PC-3 (cell line): ENCODE measurements around the gene NPTX2. TPM values are rescaled to one million over a fixed set of nuclear protein-coding genes. Genes with fewer than 3 reads are reported as not detected.

Experiments used
- ATAC-seq: fragments of 200-7000 bp; cut with Tn5 transposase; 2 replicates; pipeline ENCODE4 v1.9.1; 2020; ENCODE audit warnings: mild to moderate bottlenecking, moderate library complexity
- BruUV-seq: library from RNA; stranded (reverse); fragments of 400-500 nt; replicated peaks from 2 replicates; lab custom pipeline; 2021; lab: Mats Ljungman, UMichigan
- CTCF ChIA-PET: fragments of 300-600 bp; sonication (Branson Sonifier 250); formaldehyde crosslinking; loops from one replicate; lab custom pipeline; 2022; ENCODE audit warnings: antibody characterized with exemption; lab: Charles Lee
- POLR2A ChIA-PET: fragments of 300-600 bp; sonication (Branson Sonifier 250); formaldehyde crosslinking; loops from one replicate; lab custom pipeline; 2022; ENCODE audit warnings: antibody characterized with exemption; ENCODE audit not compliant: unreplicated experiment; lab: Charles Lee
- DNase-seq: peaks from one replicate; pipeline ENCODE4 v3.0.0-alpha.2; 2015
- H2AFZ ChIP-seq: fragments of 300-600 bp; sonication (generic); 2 replicates; pipeline ENCODE4 v1.6.0; 2016; ENCODE audit warnings: antibody characterized with exemption, low read length
- H3F3A ChIP-seq: fragments of 300-600 bp; sonication (generic); one replicate; pipeline ENCODE4 v1.6.0; 2017; ENCODE audit warnings: antibody characterized with exemption, low read length, control low read depth, mild to moderate bottlenecking; ENCODE audit not compliant: unreplicated experiment
- H3K27ac ChIP-seq: fragments of 300-600 bp; sonication (generic); 2 replicates; pipeline ENCODE4 v1.5.1; 2016; ENCODE audit warnings: mild to moderate bottlenecking, low read length
- H3K27me3 ChIP-seq: fragments of 300-600 bp; sonication (generic); 2 replicates; pipeline ENCODE4 v1.6.1; 2016; ENCODE audit warnings: low read length, mixed read lengths
- H3K36me3 ChIP-seq: fragments of 300-600 bp; sonication (generic); 2 replicates; pipeline ENCODE4 v1.6.1; 2016; ENCODE audit warnings: low read depth, mixed run types, low read length, mixed read lengths
- H3K4me1 ChIP-seq: fragments of 300-600 bp; sonication (generic); 2 replicates; pipeline ENCODE4 v1.5.1; 2016; ENCODE audit warnings: low read length; ENCODE audit not compliant: insufficient read depth
- H3K4me2 ChIP-seq: fragments of 300-600 bp; sonication (generic); 2 replicates; pipeline ENCODE4 v1.6.0; 2016; ENCODE audit warnings: low read length
- H3K4me3 ChIP-seq: fragments of 300-600 bp; sonication (generic); 2 replicates; pipeline ENCODE4 v1.5.1; 2016; ENCODE audit warnings: mild to moderate bottlenecking, low read length, mixed read lengths
- H3K79me2 ChIP-seq: fragments of 300-600 bp; sonication (generic); 2 replicates; pipeline ENCODE4 v1.6.1; 2017; ENCODE audit warnings: low read length, mixed read lengths
- H3K9ac ChIP-seq: fragments of 300-600 bp; sonication (generic); 2 replicates; pipeline ENCODE4 v1.6.0; 2016; ENCODE audit warnings: mild to moderate bottlenecking, low read length
- H3K9me2 ChIP-seq: fragments of 300-600 bp; sonication (generic); replicated peaks from 2 replicates; pipeline ENCODE4 v1.6.1; 2016; ENCODE audit warnings: mixed run types, low read length, mixed read lengths
- H3K9me3 ChIP-seq: fragments of 300-600 bp; sonication (generic); 2 replicates; pipeline ENCODE4 v1.6.1; 2016; ENCODE audit warnings: low read length, mixed read lengths
- H4K20me1 ChIP-seq: fragments of 300-600 bp; sonication (generic); 2 replicates; pipeline ENCODE4 v1.6.1; 2016; ENCODE audit warnings: low read length, mixed read lengths
- EZH2 ChIP-seq: fragments of 300-600 bp; sonication (generic); IDR thresholded peaks from one replicate; pipeline ENCODE4 v1.6.1; 2017; ENCODE audit warnings: antibody characterized with exemption, mild to moderate bottlenecking, low read length; ENCODE audit not compliant: unreplicated experiment
- EZH2phosphoT487 ChIP-seq: fragments of 300-600 bp; sonication (generic); IDR thresholded peaks from 2 replicates; pipeline ENCODE4 v1.6.1; 2018; ENCODE audit warnings: mild to moderate bottlenecking, antibody characterized with exemption, low read length, borderline replicate concordance
- intact Hi-C: fragments of 100-400 bp; cut with micrococcal nuclease; formaldehyde crosslinking; loops from 2 replicates; pipeline ENCODE4 v1.9.0; 2023
- total RNA-seq: library from RNA; depleted of rRNA; stranded (reverse); fragments of >200 nt; gene quantifications from 2 replicates; pipeline ENCODE4 v1.2.3, GENCODE V29; 2014
- TF ChIP-seq, protein P1 (sequence below): fragments of 300-600 bp; sonication (generic); conservative IDR thresholded peaks from 2 replicates; pipeline ENCODE4 v1.5.1; 2017; ENCODE audit warnings: antibody characterized with exemption, low read depth, mild to moderate bottlenecking, low read length

The NPTX2 gene
- total RNA-seq, 1 experiment from 2014 or later = not detected

- TF ChIP-seq EZH2phosphoT487 = no peak
- TF ChIP-seq, protein P1, sequence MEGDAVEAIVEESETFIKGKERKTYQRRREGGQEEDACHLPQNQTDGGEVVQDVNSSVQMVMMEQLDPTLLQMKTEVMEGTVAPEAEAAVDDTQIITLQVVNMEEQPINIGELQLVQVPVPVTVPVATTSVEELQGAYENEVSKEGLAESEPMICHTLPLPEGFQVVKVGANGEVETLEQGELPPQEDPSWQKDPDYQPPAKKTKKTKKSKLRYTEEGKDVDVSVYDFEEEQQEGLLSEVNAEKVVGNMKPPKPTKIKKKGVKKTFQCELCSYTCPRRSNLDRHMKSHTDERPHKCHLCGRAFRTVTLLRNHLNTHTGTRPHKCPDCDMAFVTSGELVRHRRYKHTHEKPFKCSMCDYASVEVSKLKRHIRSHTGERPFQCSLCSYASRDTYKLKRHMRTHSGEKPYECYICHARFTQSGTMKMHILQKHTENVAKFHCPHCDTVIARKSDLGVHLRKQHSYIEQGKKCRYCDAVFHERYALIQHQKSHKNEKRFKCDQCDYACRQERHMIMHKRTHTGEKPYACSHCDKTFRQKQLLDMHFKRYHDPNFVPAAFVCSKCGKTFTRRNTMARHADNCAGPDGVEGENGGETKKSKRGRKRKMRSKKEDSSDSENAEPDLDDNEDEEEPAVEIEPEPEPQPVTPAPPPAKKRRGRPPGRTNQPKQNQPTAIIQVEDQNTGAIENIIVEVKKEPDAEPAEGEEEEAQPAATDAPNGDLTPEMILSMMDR = no peak
- TF ChIP-seq EZH2 = no peak
- Histone ChIP-seq H3K4me2 (no peak overlapping the region), H4K20me1 (no peaks in the 10 kb centered on the region), H3K4me3 (no peak overlapping the region), H3K27me3 (peaks cover 10% of the 10 kb centered on the region), H3F3A (no peaks in the 10 kb centered on the region), H3K9ac (no peak overlapping the region), H3K79me2 (no peaks in the 10 kb centered on the region), H3K27ac (no peak overlapping the region), H3K4me1 (no peaks in the 10 kb centered on the region), H2AFZ (no peak overlapping the region), H3K9me3 (no peaks in the 10 kb centered on the region), H3K36me3 (no peaks in the 10 kb centered on the region), H3K9me2 (no peaks in the 10 kb centered on the region)
- CTCF ChIA-PET = no interaction called here
- POLR2A ChIA-PET = no interaction called here
- ATAC-seq = no peak
- no peak for DNase-seq
- BruUV-seq = no TSS peak
- intact Hi-C loops = no loop called here
Observed at GRCh38 chr7:98669329-98670000, 52.4 kb downstream of the NPTX2 start.

DNA sequence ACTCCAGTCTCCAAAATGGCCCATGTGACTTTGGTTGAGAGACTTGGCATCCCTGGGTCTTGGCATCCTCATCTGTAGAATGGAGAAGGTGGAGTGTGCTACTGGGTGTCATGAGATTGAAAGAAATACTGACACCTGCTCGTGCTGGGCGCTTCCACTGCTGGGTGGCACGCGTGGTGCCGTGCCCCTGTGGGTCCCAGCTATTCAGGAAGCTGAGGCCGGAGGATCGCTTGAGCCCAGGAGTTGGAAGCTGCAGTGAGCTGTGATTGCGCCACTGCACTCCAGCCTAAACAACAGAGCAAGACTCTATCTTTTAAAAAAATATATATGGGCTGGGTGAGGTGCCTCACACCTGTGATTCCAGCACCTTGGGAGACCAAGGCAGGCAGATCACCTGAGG lies 53.1 kb downstream of the NPTX2 start:
- no peaks in the 10 kb centered on the region for H3K4me1 ChIP-seq
- no peak overlapping the region for H3K4me3 ChIP-seq
- TF ChIP-seq, protein P1 = no peak
- TF ChIP-seq EZH2phosphoT487 = no peak
- TF ChIP-seq EZH2 = no peak
- H3K9me2 ChIP-seq = no peaks in the 10 kb centered on the region
- no peaks in the 10 kb centered on the region for H3K9me3 ChIP-seq
- ATAC-seq = no peak
- BruUV-seq = no TSS peak
- no peak overlapping the region for H3K27ac ChIP-seq
- intact Hi-C loops = no loop called here
- H2AFZ ChIP-seq = no peak overlapping the region
- H3K9ac ChIP-seq = no peak overlapping the region
- H3K27me3 ChIP-seq = peaks cover 5% of the 10 kb centered on the region; the same call in 1 of the 2 replicates
- no peak for DNase-seq
- ChIA-PET CTCF (no interaction called here), POLR2A (no interaction called here)
- H3K79me2 ChIP-seq = no peaks in the 10 kb centered on the region
- no peak overlapping the region for H3K4me2 ChIP-seq
- H3K36me3 ChIP-seq = no peaks in the 10 kb centered on the region
- no peaks in the 10 kb centered on the region for H3F3A ChIP-seq
- H4K20me1 ChIP-seq = no peaks in the 10 kb centered on the region

- no TSS peak for BruUV-seq
- DNase-seq (no peak), ATAC-seq (no peak)
- Histone ChIP-seq H3K4me1 (no peaks in the 10 kb centered on the region), H3K79me2 (no peaks in the 10 kb centered on the region), H3K27me3 (peaks cover 4% of the 10 kb centered on the region; the same call in 1 of the 2 replicates), H3F3A (no peaks in the 10 kb centered on the region), H3K27ac (no peak overlapping the region), H3K36me3 (no peaks in the 10 kb centered on the region), H3K4me3 (no peak overlapping the region), H3K9me2 (no peaks in the 10 kb centered on the region), H3K9me3 (no peaks in the 10 kb centered on the region), H4K20me1 (no peaks in the 10 kb centered on the region), H3K9ac (no peak overlapping the region), H2AFZ (no peak overlapping the region), H3K4me2 (no peak overlapping the region)
- intact Hi-C loops = no loop called here
- ChIA-PET CTCF (no interaction called here), POLR2A (no interaction called here)
- TF ChIP-seq EZH2phosphoT487 = no peak
- TF ChIP-seq, protein P1 = no peak
- no peak for TF ChIP-seq EZH2
Observed at GRCh38 chr7:98671733-98672331, 54.7 kb downstream of the NPTX2 start.
